Measurements from ENCODE around the gene PIP5KL1. TPM values are rescaled to one million over a fixed set of nuclear protein-coding genes. Genes with fewer than 3 reads are reported as not detected.

Gene PIP5KL1
- total and polyA plus RNA-seq, 8 donors, result 0.50 to 98.0 (median 3.3) TPM; not detected in 1

DNA sequence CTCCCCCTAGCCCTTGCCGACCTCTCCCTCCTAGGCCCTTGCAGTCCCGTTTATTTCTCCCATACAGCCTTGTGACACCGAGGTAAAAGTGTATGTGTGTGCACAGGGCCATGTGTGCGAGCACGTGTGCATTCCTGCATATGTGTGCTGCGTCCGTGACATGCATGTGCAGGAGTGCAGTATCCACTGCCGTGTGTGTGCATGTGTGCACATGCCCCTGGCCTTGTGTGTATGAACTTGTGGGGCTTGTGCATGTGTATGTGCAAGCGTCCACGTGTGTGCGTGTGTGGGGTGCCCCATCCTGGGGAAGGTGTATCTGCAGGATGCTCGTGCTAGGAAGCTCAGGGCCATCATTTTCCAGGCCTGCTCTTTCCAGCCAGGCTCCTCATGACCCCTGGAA lies 59.7 kb downstream of the PIP5KL1 start:
- no peak for DNase-seq
- no peak for TF ChIP-seq EP300 (IDR thresholded peaks at IDR 0.05)
- no peak for TF ChIP-seq POLR2AphosphoS5 (IDR thresholded peaks at IDR 0.05)
- TF ChIP-seq POLR2A (IDR thresholded peaks at IDR 0.05), result no peak
- TF ChIP-seq, protein P1, sequence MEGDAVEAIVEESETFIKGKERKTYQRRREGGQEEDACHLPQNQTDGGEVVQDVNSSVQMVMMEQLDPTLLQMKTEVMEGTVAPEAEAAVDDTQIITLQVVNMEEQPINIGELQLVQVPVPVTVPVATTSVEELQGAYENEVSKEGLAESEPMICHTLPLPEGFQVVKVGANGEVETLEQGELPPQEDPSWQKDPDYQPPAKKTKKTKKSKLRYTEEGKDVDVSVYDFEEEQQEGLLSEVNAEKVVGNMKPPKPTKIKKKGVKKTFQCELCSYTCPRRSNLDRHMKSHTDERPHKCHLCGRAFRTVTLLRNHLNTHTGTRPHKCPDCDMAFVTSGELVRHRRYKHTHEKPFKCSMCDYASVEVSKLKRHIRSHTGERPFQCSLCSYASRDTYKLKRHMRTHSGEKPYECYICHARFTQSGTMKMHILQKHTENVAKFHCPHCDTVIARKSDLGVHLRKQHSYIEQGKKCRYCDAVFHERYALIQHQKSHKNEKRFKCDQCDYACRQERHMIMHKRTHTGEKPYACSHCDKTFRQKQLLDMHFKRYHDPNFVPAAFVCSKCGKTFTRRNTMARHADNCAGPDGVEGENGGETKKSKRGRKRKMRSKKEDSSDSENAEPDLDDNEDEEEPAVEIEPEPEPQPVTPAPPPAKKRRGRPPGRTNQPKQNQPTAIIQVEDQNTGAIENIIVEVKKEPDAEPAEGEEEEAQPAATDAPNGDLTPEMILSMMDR (IDR thresholded peaks at IDR 0.05), result no peak
- Histone ChIP-seq H3K36me3 (peaks cover 8 to 61% (median 48%) of the 10 kb centered on the region in 4 donors), H3K4me3 (no peak overlapping the region), H3K27me3 (no peaks in the 10 kb centered on the region), H3K27ac (no peak overlapping the region), H3K9me3 (no peaks in the 10 kb centered on the region), H3K4me1 (peaks cover 24 to 29% (median 28%) of the 10 kb centered on the region in 4 donors)
- 82 to 93% (median 86%) methylated on average over 12 of the region's 12 CpGs for WGBS, 5 donors
- intact Hi-C loops (cut with DNase I; ENCODE audit: low total_unique reads), result no loop called here

Other genes starting within 250 kb of the PIP5KL1 start
- gene CFAP157, start 223.8 kb downstream of the PIP5KL1 start, total RNA-seq, result 1 to 10 TPM in 1 of 5 donors, under 1 TPM in 1, not detected in 3; 0.14 to 7.6 TPM
- under 1 TPM; 0.18 to 0.61 (median 0.19) TPM for gene CFAP157, start 223.8 kb downstream of the PIP5KL1 start, polyA plus RNA-seq
- gene PTRH1, start 215.1 kb downstream of the PIP5KL1 start, total RNA-seq, result 10 to 100 TPM in 2 of 5 donors, 1 to 10 TPM in 3; 2.9 to 50.4 (median 10.0) TPM
- gene PTRH1, start 215.1 kb downstream of the PIP5KL1 start, polyA plus RNA-seq, result 10 to 100 TPM; 13.3 to 23.4 (median 21.4) TPM
- not detected for gene TTC16, start 214.7 kb downstream of the PIP5KL1 start, total RNA-seq
- under 1 TPM in 2 of 3 donors, not detected in 1; 0.08 to 0.12 TPM for gene TTC16, start 214.7 kb downstream of the PIP5KL1 start, polyA plus RNA-seq
- gene TOR2A, start 195.5 kb downstream of the PIP5KL1 start, total RNA-seq, result 10 to 100 TPM in 3 of 5 donors, 1 to 10 TPM in 2; 5.0 to 87.8 (median 14.6) TPM
- gene TOR2A, start 195.5 kb downstream of the PIP5KL1 start, polyA plus RNA-seq, result 10 to 100 TPM in 1 of 3 donors, 1 to 10 TPM in 2; 6.1 to 12.4 (median 9.7) TPM
- gene SH2D3C, start 152.1 kb downstream of the PIP5KL1 start, total RNA-seq, result 10 to 100 TPM in 1 of 5 donors, 1 to 10 TPM in 2, not detected in 2; 1.8 to 38.1 (median 5.1) TPM
- 1 to 10 TPM; 3.5 to 4.7 (median 4.3) TPM for gene SH2D3C, start 152.1 kb downstream of the PIP5KL1 start, polyA plus RNA-seq
- gene CDK9, start 144.7 kb downstream of the PIP5KL1 start, total RNA-seq, result 100 to 1,000 TPM in 1 of 5 donors, 10 to 100 TPM in 4; 42.8 to 114 (median 92.7) TPM
- gene CDK9, start 144.7 kb downstream of the PIP5KL1 start, polyA plus RNA-seq, result 10 to 100 TPM; 25.3 to 34.7 (median 34.4) TPM
- gene FPGS, start 127.9 kb downstream of the PIP5KL1 start, total RNA-seq, result 100 to 1,000 TPM in 2 of 5 donors, 10 to 100 TPM in 3; 67.0 to 235 (median 97.1) TPM
- gene FPGS, start 127.9 kb downstream of the PIP5KL1 start, polyA plus RNA-seq, result 10 to 100 TPM; 29.1 to 42.7 (median 30.2) TPM
- 10 to 100 TPM in 4 of 5 donors, 1 to 10 TPM in 1; 4.0 to 58.5 (median 44.3) TPM for gene ENG, start 76.1 kb downstream of the PIP5KL1 start, total RNA-seq
- gene ENG, start 76.1 kb downstream of the PIP5KL1 start, polyA plus RNA-seq, result 10 to 100 TPM; 16.0 to 28.8 (median 21.5) TPM
- gene AK1, start 53.1 kb downstream of the PIP5KL1 start, total RNA-seq, result 10 to 100 TPM in 3 of 5 donors, 1 to 10 TPM in 1, not detected in 1; 7.2 to 88.3 (median 39.8) TPM
- 10 to 100 TPM; 64.4 to 92.1 (median 89.7) TPM for gene AK1, start 53.1 kb downstream of the PIP5KL1 start, polyA plus RNA-seq
- 100 to 1,000 TPM in 2 of 5 donors, 10 to 100 TPM in 3; 18.0 to 145 (median 92.4) TPM for gene ST6GALNAC6, start 31.2 kb downstream of the PIP5KL1 start, total RNA-seq
- 10 to 100 TPM; 32.8 to 63.8 (median 42.2) TPM for gene ST6GALNAC6, start 31.2 kb downstream of the PIP5KL1 start, polyA plus RNA-seq
- 10 to 100 TPM in 3 of 5 donors, 1 to 10 TPM in 2; 3.7 to 33.6 (median 14.5) TPM for gene ST6GALNAC4, start 13.7 kb downstream of the PIP5KL1 start, total RNA-seq
- gene ST6GALNAC4, start 13.7 kb downstream of the PIP5KL1 start, polyA plus RNA-seq, result 10 to 100 TPM; 10.5 to 14.2 (median 11.8) TPM
- 10 to 100 TPM in 4 of 5 donors, 1 to 10 TPM in 1; 1.7 to 98.2 (median 55.4) TPM for gene DPM2, start 7.1 kb upstream of the PIP5KL1 start, total RNA-seq
- 10 to 100 TPM; 27.0 to 38.0 (median 32.5) TPM for gene DPM2, start 7.1 kb upstream of the PIP5KL1 start, polyA plus RNA-seq
- gene EEIG1, start 50.2 kb upstream of the PIP5KL1 start, total RNA-seq, result 100 to 1,000 TPM in 2 of 5 donors, 10 to 100 TPM in 3; 26.3 to 406 (median 83.4) TPM
- gene EEIG1, start 50.2 kb upstream of the PIP5KL1 start, polyA plus RNA-seq, result 100 to 1,000 TPM in 1 of 3 donors, 10 to 100 TPM in 2; 24.4 to 118 (median 38.5) TPM
- gene NAIF1, start 136.5 kb upstream of the PIP5KL1 start, total RNA-seq, result 10 to 100 TPM in 2 of 5 donors, 1 to 10 TPM in 3; 1.8 to 40.3 (median 6.7) TPM
- 10 to 100 TPM in 1 of 3 donors, 1 to 10 TPM in 2; 7.0 to 10.3 (median 8.7) TPM for gene NAIF1, start 136.5 kb upstream of the PIP5KL1 start, polyA plus RNA-seq
- gene SLC25A25, start 137.5 kb upstream of the PIP5KL1 start, total RNA-seq, result 10 to 100 TPM; 12.3 to 37.1 (median 32.6) TPM
- gene SLC25A25, start 137.5 kb upstream of the PIP5KL1 start, polyA plus RNA-seq, result 1 to 10 TPM; 7.9 to 9.2 (median 8.1) TPM
- gene PTGES2, start 197.0 kb upstream of the PIP5KL1 start, total RNA-seq, result 100 to 1,000 TPM in 3 of 5 donors, 10 to 100 TPM in 2; 47.2 to 570 (median 125) TPM
- gene PTGES2, start 197.0 kb upstream of the PIP5KL1 start, polyA plus RNA-seq, result 10 to 100 TPM; 50.1 to 69.9 (median 58.3) TPM
- 100 to 1,000 TPM in 3 of 5 donors, 10 to 100 TPM in 1, not detected in 1; 10.8 to 756 (median 444) TPM for gene LCN2, start 218.7 kb upstream of the PIP5KL1 start, total RNA-seq
- gene LCN2, start 218.7 kb upstream of the PIP5KL1 start, polyA plus RNA-seq, result 100 to 1,000 TPM in 2 of 3 donors, 10 to 100 TPM in 1; 33.1 to 922 (median 369) TPM
- gene BBLN, start 229.5 kb upstream of the PIP5KL1 start, total RNA-seq, result 100 to 1,000 TPM in 2 of 5 donors, 10 to 100 TPM in 2, not detected in 1; 17.8 to 193 (median 113) TPM
- 100 to 1,000 TPM; 108 to 161 (median 147) TPM for gene BBLN, start 229.5 kb upstream of the PIP5KL1 start, polyA plus RNA-seq